GM12878 (cell line): Measurements from ENCODE around the gene PTCRA. TPM values are rescaled to one million over a fixed set of nuclear protein-coding genes. Genes with fewer than 3 reads are reported as not detected.
"Not testable (repeated sequence)": the region's sequence is repeated elsewhere in the genome, so short reads cannot be mapped to it uniquely, and the experiment has no call there.

Experiments
- ATAC-seq: fragments of 200-7000 bp; cut with Tn5 transposase; 3 replicates; pipeline ENCODE4 v1.9.1; 2020; ENCODE audit warnings: mild to moderate bottlenecking, moderate library complexity
- BruUV-seq: library from RNA; stranded (reverse); fragments of 400-500 nt; replicated peaks from 2 replicates; lab custom pipeline; 2021; lab: Mats Ljungman, UMichigan
- CTCF ChIA-PET: fragments of 300-600 bp; sonication (Branson Sonifier 250); formaldehyde crosslinking; extraction: SDS; loops from one replicate; lab custom pipeline; 2021; ENCODE audit warnings: inconsistent platforms; lab: Yijun Ruan, JAX
- POLR2A ChIA-PET: fragments of 350-600 bp; formaldehyde crosslinking; extraction: SDS; loops from one replicate; lab custom pipeline; 2021; ENCODE audit warnings: inconsistent platforms; lab: Charles Lee
- RAD21 ChIA-PET: fragments of 300-600 bp; sonication (Branson Sonifier 250); formaldehyde crosslinking; loops from one replicate; lab custom pipeline; 2023; ENCODE audit warnings: antibody characterized with exemption; ENCODE audit not compliant: unreplicated experiment; lab: Charles Lee
- SMC1A ChIA-PET: fragments of 300-600 bp; sonication (Branson Sonifier 250); formaldehyde crosslinking; loops from one replicate; lab custom pipeline; 2023; ENCODE audit not compliant: unreplicated experiment, uncharacterized antibody; lab: Charles Lee
- DNase-seq: peaks from one replicate; pipeline ENCODE4 v3.0.0-alpha.2; 2011; ENCODE audit warnings: low read depth, low spot score
- FAIRE-seq: peaks from 3 replicates; lab custom pipeline; 2011; peaks lifted over from hg19 to GRCh38; lab: Jason Lieb, UNC
- H2AFZ ChIP-seq: 2 replicates; pipeline ENCODE4 v1.6.0; 2011; ENCODE audit warnings: low read depth, low read length, control low read depth; ENCODE audit not compliant: control insufficient read depth
- H3K27ac ChIP-seq: 2 replicates; pipeline ENCODE4 v1.5.1; 2011; ENCODE audit warnings: control low read depth; ENCODE audit not compliant: control insufficient read depth, insufficient read depth
- H3K27me3 ChIP-seq, 2 experiments: replicated peaks in 1 of 2; 2 replicates each; pipeline versions ENCODE4 v1.6.0 to v1.6.1; 2011; ENCODE audit warnings: low read length in 1 of 2; ENCODE audit not compliant: control insufficient read depth in 2 of 2, insufficient read depth in 2 of 2
- H3K36me3 ChIP-seq, 2 experiments: 2 replicates each; pipeline ENCODE4 v1.5.1; 2011; ENCODE audit warnings: low read length in 1 of 2; ENCODE audit not compliant: control insufficient read depth in 2 of 2, insufficient read depth in 2 of 2
- H3K4me1 ChIP-seq: 2 replicates; pipeline ENCODE4 v1.6.1; 2011; ENCODE audit warnings: mild to moderate bottlenecking, low read length, moderate library complexity, mixed read lengths; ENCODE audit not compliant: control insufficient read depth, insufficient read depth
- H3K4me2 ChIP-seq: 2 replicates; pipeline ENCODE4 v1.6.0; 2011; ENCODE audit warnings: control low read depth; ENCODE audit not compliant: control insufficient read depth, insufficient read depth
- H3K4me3 ChIP-seq: fragments of 200-600 bp; sonication (generic); 2 replicates; pipeline ENCODE4 v1.5.1; 2016
- H3K79me2 ChIP-seq: 2 replicates; pipeline ENCODE4 v1.6.0; 2011; ENCODE audit warnings: low read length; ENCODE audit not compliant: control insufficient read depth, insufficient read depth
- H3K9ac ChIP-seq: 2 replicates; pipeline ENCODE4 v1.8.0; 2011; ENCODE audit warnings: low read length, control low read depth, mixed read lengths; ENCODE audit not compliant: control insufficient read depth, insufficient read depth
- H3K9me3 ChIP-seq: replicated peaks from 3 replicates; pipeline ENCODE4 v1.5.1; 2011; ENCODE audit warnings: mild to moderate bottlenecking, low read length; ENCODE audit not compliant: control insufficient read depth, insufficient read depth
- H4K20me1 ChIP-seq: 2 replicates; pipeline ENCODE4 v1.6.0; 2011; ENCODE audit not compliant: control insufficient read depth, insufficient read depth
- BCL3 ChIP-seq: IDR thresholded peaks from 2 replicates; pipeline ENCODE4 v1.6.1; 2011; ENCODE audit warnings: borderline replicate concordance, low read depth, mild to moderate bottlenecking, moderate library complexity, low read length; ENCODE audit not compliant: insufficient read depth, poor library complexity, severe bottlenecking
- CBFB ChIP-seq: IDR thresholded peaks from 2 replicates; pipeline ENCODE4 v1.6.1; 2016; ENCODE audit warnings: antibody characterized with exemption, low read depth
- DPF2 ChIP-seq: fragments of 450-650 bp; IDR thresholded peaks from 2 replicates; pipeline ENCODE4 v1.6.1; 2017; ENCODE audit warnings: mild to moderate bottlenecking
- SREBF2 ChIP-seq: IDR thresholded peaks from 2 replicates; pipeline ENCODE4 v1.6.1; 2012; ENCODE audit warnings: mild to moderate bottlenecking, low read length
- WGBS: methylation state at CpG from one replicate; pipeline ENCODE4 v1.1.6; 2016; ENCODE audit warnings: low lambda C conversion rate; ENCODE audit not compliant: insufficient replicate concordance, insufficient coverage; ENCODE audit errors: missing lambda C conversion rate; 5-methylcytosine and 5-hydroxymethylcytosine counted together
- in situ Hi-C: fragments of 300-500 bp; cut with MboI; formaldehyde crosslinking; loops from 9 replicates; pipeline ENCODE4 v1.14.3; 2018; ENCODE audit warnings: mixed read lengths
- intact Hi-C: fragments of 100-400 bp; cut with micrococcal nuclease; formaldehyde crosslinking; loops from one replicate; pipeline ENCODE4 v1.14.2; 2022; ENCODE audit not compliant: unreplicated experiment
- polyA plus RNA-seq, 11 experiments: library from polyadenylated mRNA; depleted of rRNA in 4 of 11; unstranded in 6 of 11; stranded (reverse) in 5 of 11; fragments of >200 nt; fragmentation: Nextera tagmentation in 4 of 11; fragmentation: Illumina TruSeq in 1 of 11; extraction: Ambion mirVana in 4 of 11; extraction: Trizol in 1 of 11; gene quantifications; 1 replicate in 1 of 11; 2 replicates in 10 of 11; pipeline versions ENCODE4 v1.2.1 to v1.2.3, GENCODE V29; 2011 to 2016; ENCODE audit warnings: inconsistent platforms in 2 of 11, missing spikeins in 2 of 11, low read depth in 1 of 11
- total RNA-seq, 4 experiments: library from RNA; depleted of rRNA in 3 of 4; stranded (reverse); fragments of >200 nt in 3 of 4; fragmentation: Illumina TruSeq in 1 of 4; extraction: Trizol in 1 of 4; gene quantifications; 2 replicates each; pipeline versions ENCODE4 v1.2.1 to v1.2.3, GENCODE V29; 2013 to 2021
- TF ChIP-seq, protein P1 (sequence below): IDR thresholded peaks from 2 replicates; pipeline ENCODE4 v1.6.1; 2011; ENCODE audit warnings: borderline replicate concordance, low read depth, mild to moderate bottlenecking, moderate library complexity, mixed read lengths, low read length; ENCODE audit not compliant: insufficient read depth; ENCODE audit errors: extremely low read length

PTCRA gene
- total and polyA plus RNA-seq, 10 of the 15 experiments (the other 5 are each of a cell fraction or from before 2014, with no cell fraction given) = 0.10 to 1.1 (median 0.19) TPM; not detected in 4

GRCh38 chr6:42952389-42952788 is 36.5 kb downstream of the PTCRA start:
- CTCF ChIA-PET = interaction anchor here (0.6 to 1.0 kb wide), 2 partner anchors 17 to 51 kb away, joined by 3 read pairs; no protein-coding TSS in a partner anchor
- SMC1A ChIA-PET = no interaction called here
- RAD21 ChIA-PET = no interaction called here

DNA sequence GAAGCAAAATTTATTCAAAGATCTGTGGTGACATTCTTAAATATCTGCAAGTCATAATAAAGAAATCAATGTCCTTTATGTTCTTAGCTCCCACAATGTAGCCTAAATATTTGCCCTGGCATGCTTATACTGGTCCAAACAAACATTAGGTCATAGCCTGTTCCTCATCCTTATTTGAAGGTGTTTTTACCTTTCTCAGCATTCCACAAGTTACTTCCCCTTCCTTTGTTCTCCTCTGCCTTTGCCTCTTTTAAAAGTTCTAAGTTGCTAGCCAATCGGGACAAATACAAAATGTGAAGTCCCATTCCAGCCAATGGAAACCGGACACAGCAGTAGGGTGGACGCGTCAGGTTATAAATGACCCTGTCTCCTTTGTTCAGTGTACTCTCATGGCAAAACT is 38.6 kb downstream of the PTCRA start:
- H3K79me2 ChIP-seq, RAD21 ChIA-PET, H3K27ac ChIP-seq, H3K36me3 ChIP-seq, H3K4me1 ChIP-seq, ATAC-seq, H3K4me2 ChIP-seq, SMC1A ChIA-PET, DNase-seq, H4K20me1 ChIP-seq, in situ Hi-C loops, BruUV-seq, FAIRE-seq, H3K9me3 ChIP-seq, H3K9ac ChIP-seq, H2AFZ ChIP-seq, intact Hi-C loops, CTCF ChIA-PET, H3K27me3 ChIP-seq, H3K4me3 ChIP-seq: not testable (repeated sequence)
- POLR2A ChIA-PET = interaction anchor here (0.6 kb wide), 1 partner anchor 25 kb away, joined by 6 read pairs; the partner anchor contains the start of gene CNPY3
- WGBS = 97% methylated on average over 4 of the region's 4 CpGs

More at GRCh38 chr6:42952389-42952788, 36.5 kb downstream of the PTCRA start:
- H3K4me3 ChIP-seq = no peak overlapping the region
- TF ChIP-seq BCL3 (no peak), CBFB (no peak), DPF2 (no peak), SREBF2 (no peak)
- TF ChIP-seq, protein P1, sequence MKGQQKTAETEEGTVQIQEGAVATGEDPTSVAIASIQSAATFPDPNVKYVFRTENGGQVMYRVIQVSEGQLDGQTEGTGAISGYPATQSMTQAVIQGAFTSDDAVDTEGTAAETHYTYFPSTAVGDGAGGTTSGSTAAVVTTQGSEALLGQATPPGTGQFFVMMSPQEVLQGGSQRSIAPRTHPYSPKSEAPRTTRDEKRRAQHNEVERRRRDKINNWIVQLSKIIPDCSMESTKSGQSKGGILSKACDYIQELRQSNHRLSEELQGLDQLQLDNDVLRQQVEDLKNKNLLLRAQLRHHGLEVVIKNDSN = no peak
- no peak overlapping the region for H3K4me2 ChIP-seq
- no TSS peak for BruUV-seq
- no peaks in the 10 kb centered on the region for H3K9me3 ChIP-seq
- no peak overlapping the region for H2AFZ ChIP-seq
- ATAC-seq (no peak), DNase-seq (no peak), FAIRE-seq (no peak)
- POLR2A ChIA-PET = no interaction called here
- H3K4me1 ChIP-seq = no peaks in the 10 kb centered on the region
- H4K20me1 ChIP-seq = no peaks in the 10 kb centered on the region
- H3K9ac ChIP-seq = no peak overlapping the region
- WGBS = 88% methylated on average over 4 of the region's 4 CpGs
- H3K27me3 ChIP-seq = no peaks in the 10 kb centered on the region
- intact Hi-C loops = no loop called here
- H3K27ac ChIP-seq = no peak overlapping the region
- in situ Hi-C loops = no loop called here
- no peaks in the 10 kb centered on the region for H3K36me3 ChIP-seq
- H3K79me2 ChIP-seq = no peaks in the 10 kb centered on the region
